Gastroesophageal sphincter (tissue), 4 donors: ENCODE data around the gene MSL1. TPM values are rescaled to one million over a fixed set of nuclear protein-coding genes. Genes with fewer than 3 reads are reported as not detected.
A peak's percentile ranks its signal among the peaks of the same experiment; 100 is the strongest.

Experiments used
- ATAC-seq: fragments of 150-250 bp; one replicate; pipeline ENCODE4 v1.9.1; 2016; ENCODE audit warnings: mild to moderate bottlenecking, moderate library complexity
- H3K27ac ChIP-seq, 4 donors: fragments of 200-600 bp; sonication (generic) in 3 of 4; 1 replicate in 3 of 4; 2 replicates in 1 of 4; pipeline ENCODE4 v1.5.1; 2016 to 2019
- H3K27me3 ChIP-seq: fragments of 200-600 bp; sonication (generic); one replicate; pipeline ENCODE4 v1.5.1; 2019
- H3K36me3 ChIP-seq, 2 donors: fragments of 200-600 bp; sonication (generic); one replicate each; pipeline ENCODE4 v1.5.1; 2019; ENCODE audit warnings: control low read depth in 1 of 2
- H3K4me1 ChIP-seq, 3 donors: fragments of 200-600 bp; sonication (generic); 1 replicate in 2 of 3; 2 replicates in 1 of 3; pipeline ENCODE4 v1.5.1; 2016 to 2019; ENCODE audit warnings: control low read depth in 2 of 3
- H3K4me3 ChIP-seq, 2 donors: fragments of 200-600 bp; sonication (generic); one replicate each; pipeline ENCODE4 v1.5.1; 2019; ENCODE audit warnings: mild to moderate bottlenecking in 1 of 2, moderate library complexity in 1 of 2
- H3K9me3 ChIP-seq, 3 donors: fragments of 200-600 bp; sonication (generic); one replicate each; pipeline ENCODE4 v1.5.1; 2017 to 2019; ENCODE audit warnings: control low read depth in 2 of 3
- EP300 ChIP-seq: sonication (generic); formaldehyde crosslinking; IDR thresholded peaks from one replicate; pipeline ENCODE4 v1.6.1; 2017; ENCODE audit warnings: antibody characterized with exemption, mild to moderate bottlenecking
- POLR2A ChIP-seq, 2 donors: fragments of 450-650 bp; IDR thresholded peaks; one replicate each; pipeline ENCODE4 v1.6.1; 2017; ENCODE audit warnings: antibody characterized with exemption in 2 of 2, mild to moderate bottlenecking in 2 of 2, moderate library complexity in 1 of 2
- POLR2AphosphoS5 ChIP-seq: sonication (generic); formaldehyde crosslinking; IDR thresholded peaks from one replicate; pipeline ENCODE4 v1.6.1; 2017; ENCODE audit warnings: antibody characterized with exemption
- WGBS, 2 donors: methylation state at CpG; one replicate each; pipeline ENCODE4 v1.1.5; 2018; ENCODE audit warnings: low coverage in 1 of 2; 5-methylcytosine and 5-hydroxymethylcytosine counted together
- total RNA-seq, 4 donors: library from RNA; depleted of rRNA; stranded (reverse); fragments of >200 nt; gene quantifications; one replicate each; pipeline ENCODE4 v1.1.0, GENCODE V29; 2016
- TF ChIP-seq, protein P1 (sequence below), 4 experiments: fragments of 200-600 bp in 2 of 4; fragments of 450-650 bp in 2 of 4; sonication (generic) in 1 of 4; IDR thresholded peaks; one replicate each; pipeline ENCODE4 v1.5.1; 2017 to 2019; ENCODE audit warnings: antibody characterized with exemption in 4 of 4, mild to moderate bottlenecking in 2 of 4, moderate library complexity in 2 of 4

Gene MSL1
- total RNA-seq, 4 donors from 2014 or later = 67.0 to 107 (median 88.1) TPM

DNA sequence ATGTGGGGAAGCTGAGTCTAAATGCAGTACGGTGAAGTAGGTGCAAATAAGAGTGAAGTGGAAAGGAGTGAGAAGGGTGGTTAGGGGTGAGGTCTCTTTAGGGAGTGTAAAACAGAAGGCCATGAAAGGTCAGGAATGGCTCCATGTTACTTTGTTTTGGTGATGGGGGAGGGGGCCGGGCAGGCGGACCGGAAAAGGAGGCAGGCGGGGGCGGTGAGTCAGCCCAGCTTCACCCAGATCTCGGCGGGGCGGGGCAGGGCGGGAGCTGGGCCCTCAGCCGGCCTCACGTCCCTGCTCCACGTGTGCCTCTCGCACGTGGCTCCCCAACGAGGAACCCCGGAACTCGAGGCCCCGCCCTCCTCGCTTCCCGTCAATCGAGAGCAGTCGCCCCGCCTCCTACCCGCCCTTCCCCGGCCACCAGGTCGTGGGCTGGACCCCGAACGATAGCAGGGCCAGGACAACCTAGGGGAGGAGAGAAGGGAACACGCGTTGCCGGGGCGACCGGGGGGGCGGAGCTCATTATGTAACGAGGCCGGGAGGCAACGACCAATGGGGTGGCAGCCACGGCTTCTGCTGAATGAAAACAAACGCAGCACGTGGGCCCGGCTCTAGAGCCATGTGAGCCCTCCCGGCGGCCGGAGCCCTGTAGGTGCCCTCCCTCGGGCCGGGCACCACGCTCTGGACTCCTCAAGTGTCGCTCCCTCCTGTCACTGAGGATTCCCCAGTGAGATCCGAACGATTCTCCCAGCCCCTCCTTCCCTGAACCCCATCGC lies 22.7 kb upstream of the MSL1 start:
- Histone ChIP-seq H3K27ac (peak overlapping the region; percentile 98 to 99 (median 98)), H3K4me3 (peak overlapping the region; percentile 82 to 91), H3K36me3 (peaks cover 0 to 34% of the 10 kb centered on the region in 2 donors), H3K4me1 (peaks cover 17 to 81% (median 67%) of the 10 kb centered on the region in 3 donors), H3K27me3 (no peaks in the 10 kb centered on the region), H3K9me3 (no peaks in the 10 kb centered on the region)
- ATAC-seq = peak; percentile 83
- TF ChIP-seq POLR2A (IDR thresholded peaks at IDR 0.05) (peak; percentile 94 to 95), EP300 (peak; percentile 43), POLR2AphosphoS5 (peak; percentile 97)
- TF ChIP-seq, protein P1, sequence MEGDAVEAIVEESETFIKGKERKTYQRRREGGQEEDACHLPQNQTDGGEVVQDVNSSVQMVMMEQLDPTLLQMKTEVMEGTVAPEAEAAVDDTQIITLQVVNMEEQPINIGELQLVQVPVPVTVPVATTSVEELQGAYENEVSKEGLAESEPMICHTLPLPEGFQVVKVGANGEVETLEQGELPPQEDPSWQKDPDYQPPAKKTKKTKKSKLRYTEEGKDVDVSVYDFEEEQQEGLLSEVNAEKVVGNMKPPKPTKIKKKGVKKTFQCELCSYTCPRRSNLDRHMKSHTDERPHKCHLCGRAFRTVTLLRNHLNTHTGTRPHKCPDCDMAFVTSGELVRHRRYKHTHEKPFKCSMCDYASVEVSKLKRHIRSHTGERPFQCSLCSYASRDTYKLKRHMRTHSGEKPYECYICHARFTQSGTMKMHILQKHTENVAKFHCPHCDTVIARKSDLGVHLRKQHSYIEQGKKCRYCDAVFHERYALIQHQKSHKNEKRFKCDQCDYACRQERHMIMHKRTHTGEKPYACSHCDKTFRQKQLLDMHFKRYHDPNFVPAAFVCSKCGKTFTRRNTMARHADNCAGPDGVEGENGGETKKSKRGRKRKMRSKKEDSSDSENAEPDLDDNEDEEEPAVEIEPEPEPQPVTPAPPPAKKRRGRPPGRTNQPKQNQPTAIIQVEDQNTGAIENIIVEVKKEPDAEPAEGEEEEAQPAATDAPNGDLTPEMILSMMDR (IDR thresholded peaks at IDR 0.05) = peak in 1 of 4 experiments; percentile 16
- 0% methylated on average over 1 to 24 of the region's 52 CpGs for WGBS, 2 donors

DNA sequence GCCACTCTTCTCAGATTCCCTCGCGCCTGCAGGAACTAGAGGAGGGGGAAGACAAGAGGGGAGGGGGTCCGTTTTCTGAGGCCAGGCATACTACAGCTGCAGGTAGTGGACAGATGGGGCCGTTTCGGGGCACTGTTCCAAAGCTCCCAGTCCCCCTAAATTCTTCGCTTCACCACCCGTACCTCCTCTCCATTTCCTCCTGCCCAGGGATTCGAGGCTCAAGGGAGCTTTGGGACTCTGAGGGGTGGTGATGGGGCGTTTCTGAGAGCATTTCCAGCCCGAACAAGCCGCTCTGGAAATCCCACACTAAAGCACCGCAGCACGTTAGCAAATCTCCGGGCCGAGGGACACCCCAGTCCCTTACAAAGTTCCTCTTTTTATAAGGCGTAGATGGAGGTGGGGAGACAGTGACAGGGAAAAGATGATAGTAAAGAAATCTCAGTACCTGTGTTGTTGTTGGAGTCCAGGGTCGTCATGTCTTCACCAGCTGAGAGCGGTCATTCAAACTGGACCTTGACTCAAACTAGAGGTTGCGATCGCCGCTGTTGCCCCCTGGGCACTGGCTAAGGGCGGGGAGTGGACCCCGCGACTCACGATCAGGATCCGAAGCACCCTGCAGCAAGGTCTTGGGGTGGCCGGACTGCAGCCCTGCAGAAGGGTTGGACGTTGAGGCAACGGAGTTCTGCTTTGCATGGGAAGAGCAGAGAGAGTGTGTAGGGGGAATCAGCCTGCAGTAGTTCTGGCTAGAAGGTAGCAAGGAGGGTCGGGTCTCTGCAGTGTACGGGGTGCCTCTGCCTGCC lies 22.0 kb upstream of the MSL1 start:
- TF ChIP-seq, protein P1 (IDR thresholded peaks at IDR 0.05) = no peak
- no peak for TF ChIP-seq POLR2A (IDR thresholded peaks at IDR 0.05)
- 0% methylated on average over 9 to 14 of the region's 31 CpGs for WGBS, 2 donors
- H3K4me1 ChIP-seq = peaks cover 17 to 81% (median 68%) of the 10 kb centered on the region in 3 donors
- peak overlapping the region; percentile 82 to 91 for H3K4me3 ChIP-seq
- no peak for ATAC-seq
- peak overlapping the region; percentile 98 to 99 (median 98) for H3K27ac ChIP-seq
- no peaks in the 10 kb centered on the region for H3K27me3 ChIP-seq
- H3K36me3 ChIP-seq = peaks cover 0 to 26% of the 10 kb centered on the region in 2 donors
- no peaks in the 10 kb centered on the region for H3K9me3 ChIP-seq

DNA sequence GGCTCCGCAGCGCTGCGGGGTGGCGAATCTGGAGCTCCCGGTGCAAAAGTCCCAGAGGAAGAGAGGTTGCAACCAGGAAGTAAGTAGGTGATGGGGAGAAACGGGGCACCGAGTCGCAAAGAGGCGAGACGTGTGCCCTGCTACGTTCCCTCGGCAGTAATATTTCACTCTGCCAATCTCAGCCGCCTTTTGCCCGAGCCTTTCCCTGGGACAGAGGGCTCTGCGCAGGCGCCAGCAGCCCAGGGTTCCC lies 21.4 kb upstream of the MSL1 start, which contains the start of gene NR1D1:
Gene NR1D1, minus strand, starts transcription at position 171 of the 250 bp plus-strand sequence. CDS start 495 bp downstream, outside the sequence.
- Histone ChIP-seq H3K27me3 (no peaks in the 10 kb centered on the region), H3K4me3 (peak within 1 kb of the TSS; percentile 82 to 91), H3K4me1 (peaks cover 18 to 81% (median 68%) of the 10 kb centered on the region in 3 donors), H3K9me3 (no peaks in the 10 kb centered on the region), H3K27ac (peak within 1 kb of the TSS; percentile 98 to 99 (median 98)), H3K36me3 (peaks cover 0 to 20% of the 10 kb centered on the region in 2 donors)
- WGBS, 2 donors = 0% methylated on average over 1 to 8 of the region's 16 CpGs
- TF ChIP-seq POLR2A (IDR thresholded peaks at IDR 0.05) (peak; percentile 98), EP300 (no peak), POLR2AphosphoS5 (peak; percentile 99)
- TF ChIP-seq, protein P1 (IDR thresholded peaks at IDR 0.05) = peak in 1 of 4 experiments; percentile 7
- ATAC-seq = no peak

DNA sequence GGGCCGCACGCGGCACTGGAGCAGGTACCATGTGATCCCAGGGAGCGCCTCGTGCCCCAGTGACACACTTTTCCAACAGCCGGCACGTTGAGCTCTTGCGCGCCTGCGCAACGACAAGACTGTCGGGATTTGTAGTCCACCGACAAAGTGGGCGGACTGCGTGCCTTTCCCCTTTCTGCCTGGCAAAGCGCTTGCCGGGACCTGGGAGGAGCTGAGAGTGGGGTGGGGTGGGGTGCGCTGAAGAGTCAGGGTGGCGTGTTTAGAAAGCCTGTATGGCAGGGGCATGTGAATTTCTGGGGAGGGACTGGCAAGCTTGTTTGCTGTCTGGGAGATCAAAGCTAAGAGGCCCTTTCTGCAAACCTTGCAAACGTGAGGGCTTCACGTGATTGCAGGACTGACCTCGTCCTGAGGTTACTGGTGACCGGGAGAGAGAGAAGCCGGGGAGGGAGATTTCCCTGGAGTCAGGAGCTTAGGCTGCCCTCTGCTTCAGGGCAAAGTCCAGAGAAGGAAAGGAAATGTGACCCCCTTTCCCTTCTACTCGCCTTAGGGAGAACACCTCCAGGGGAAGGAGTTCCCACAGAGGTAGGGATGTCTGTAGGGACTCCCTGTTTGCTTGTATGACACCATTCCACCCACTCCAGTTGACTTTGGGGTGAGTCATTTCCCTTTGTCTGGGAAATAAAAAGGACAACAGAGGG lies 21.0 kb upstream of the MSL1 start:
- peak; percentile 76 for ATAC-seq
- Histone ChIP-seq H3K4me1 (peaks cover 13 to 81% (median 68%) of the 10 kb centered on the region in 3 donors), H3K4me3 (peak overlapping the region; percentile 82 to 91), H3K27ac (peak overlapping the region; percentile 75 to 99 (median 98)), H3K9me3 (no peaks in the 10 kb centered on the region), H3K36me3 (peaks cover 0 to 16% of the 10 kb centered on the region in 2 donors), H3K27me3 (no peaks in the 10 kb centered on the region)
- WGBS, 2 donors = 0 to 9% methylated on average over 7 of the region's 25 CpGs
- TF ChIP-seq POLR2AphosphoS5 (peak; percentile 78), EP300 (no peak), POLR2A (IDR thresholded peaks at IDR 0.05) (no peak)
- TF ChIP-seq, protein P1 (IDR thresholded peaks at IDR 0.05) = no peak
